ENCODE data around the gene RETREG1. TPM values are rescaled to one million over a fixed set of nuclear protein-coding genes. Genes with fewer than 3 reads are reported as not detected.

RETREG1 gene
- total and polyA plus RNA-seq, 2 of the 13 experiments (the other 11 are each of a cell fraction or from before 2014, with no cell fraction given) = 0.07 TPM; not detected in 1

DNA sequence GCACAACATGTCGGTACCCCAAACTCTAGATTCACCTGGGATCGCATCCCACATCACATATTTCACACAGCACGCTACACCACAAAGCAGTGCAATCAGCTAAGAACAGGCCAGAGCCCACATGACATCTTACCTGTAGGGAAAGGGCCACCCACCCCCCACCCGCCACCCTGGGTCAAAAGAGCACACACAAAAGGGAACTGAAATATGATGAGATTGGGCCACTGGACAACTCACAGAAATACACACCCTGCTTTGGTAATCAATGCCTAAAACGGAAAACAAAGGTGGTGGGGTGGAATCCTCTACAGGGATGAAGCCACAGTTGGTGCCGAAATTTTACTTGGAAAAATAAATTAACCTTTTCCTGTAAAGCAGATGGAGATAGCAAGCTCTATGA, 13.1 kb downstream of the RETREG1 start:
- H3K4me3 ChIP-seq (replicated peaks in 1 of 3; ENCODE audit: insufficient read depth in 1 of 3, low read depth in 2 of 3, low read length in 3 of 3) = no peak overlapping the region
- H3K36me3 ChIP-seq (replicated peaks in 1 of 2; ENCODE audit: control insufficient read depth in 1 of 2, insufficient read depth in 2 of 2, low read length in 2 of 2) = no peaks in the 10 kb centered on the region
- H3K9ac ChIP-seq (ENCODE audit: insufficient read depth, low read depth, low read length) = no peak overlapping the region
- ChIA-PET CTCF (ENCODE audit: low intra/inter-chr PET ratio, low total read pairs) (no interaction called here), POLR2A (no interaction called here)
- in situ Hi-C loops (cut with HindIII; ENCODE audit: extremely low pct_ligation_motif_present, low pct_unique_long_range_greater_than_20kb) (no loop called here), intact Hi-C loops (cut with micrococcal nuclease; ENCODE audit: unreplicated experiment) (no loop called here)
- BruUV-seq (replicated peaks) = no TSS peak
- H3K9me3 ChIP-seq (ENCODE audit: low read length) = no peaks in the 10 kb centered on the region
- no peak overlapping the region for H3K27ac ChIP-seq (ENCODE audit: extremely low read length, insufficient read depth, low read length)
- TF ChIP-seq ZNF160 (CRISPR knock-in tag; IDR thresholded peaks at IDR 0.05) (no peak), ERF (CRISPR knock-in tag; IDR thresholded peaks at IDR 0.05) (no peak), NCOA2 (CRISPR knock-in tag; IDR thresholded peaks at IDR 0.05) (no peak), ZFAT (CRISPR knock-in tag; conservative IDR thresholded peaks at IDR 0.05) (no peak), HNF4A (CRISPR knock-in tag; IDR thresholded peaks at IDR 0.05) (no peak), RELA (CRISPR knock-in tag; IDR thresholded peaks at IDR 0.05) (no peak), SIX4 (CRISPR knock-in tag; IDR thresholded peaks at IDR 0.05) (no peak)
- TF ChIP-seq, protein P1, sequence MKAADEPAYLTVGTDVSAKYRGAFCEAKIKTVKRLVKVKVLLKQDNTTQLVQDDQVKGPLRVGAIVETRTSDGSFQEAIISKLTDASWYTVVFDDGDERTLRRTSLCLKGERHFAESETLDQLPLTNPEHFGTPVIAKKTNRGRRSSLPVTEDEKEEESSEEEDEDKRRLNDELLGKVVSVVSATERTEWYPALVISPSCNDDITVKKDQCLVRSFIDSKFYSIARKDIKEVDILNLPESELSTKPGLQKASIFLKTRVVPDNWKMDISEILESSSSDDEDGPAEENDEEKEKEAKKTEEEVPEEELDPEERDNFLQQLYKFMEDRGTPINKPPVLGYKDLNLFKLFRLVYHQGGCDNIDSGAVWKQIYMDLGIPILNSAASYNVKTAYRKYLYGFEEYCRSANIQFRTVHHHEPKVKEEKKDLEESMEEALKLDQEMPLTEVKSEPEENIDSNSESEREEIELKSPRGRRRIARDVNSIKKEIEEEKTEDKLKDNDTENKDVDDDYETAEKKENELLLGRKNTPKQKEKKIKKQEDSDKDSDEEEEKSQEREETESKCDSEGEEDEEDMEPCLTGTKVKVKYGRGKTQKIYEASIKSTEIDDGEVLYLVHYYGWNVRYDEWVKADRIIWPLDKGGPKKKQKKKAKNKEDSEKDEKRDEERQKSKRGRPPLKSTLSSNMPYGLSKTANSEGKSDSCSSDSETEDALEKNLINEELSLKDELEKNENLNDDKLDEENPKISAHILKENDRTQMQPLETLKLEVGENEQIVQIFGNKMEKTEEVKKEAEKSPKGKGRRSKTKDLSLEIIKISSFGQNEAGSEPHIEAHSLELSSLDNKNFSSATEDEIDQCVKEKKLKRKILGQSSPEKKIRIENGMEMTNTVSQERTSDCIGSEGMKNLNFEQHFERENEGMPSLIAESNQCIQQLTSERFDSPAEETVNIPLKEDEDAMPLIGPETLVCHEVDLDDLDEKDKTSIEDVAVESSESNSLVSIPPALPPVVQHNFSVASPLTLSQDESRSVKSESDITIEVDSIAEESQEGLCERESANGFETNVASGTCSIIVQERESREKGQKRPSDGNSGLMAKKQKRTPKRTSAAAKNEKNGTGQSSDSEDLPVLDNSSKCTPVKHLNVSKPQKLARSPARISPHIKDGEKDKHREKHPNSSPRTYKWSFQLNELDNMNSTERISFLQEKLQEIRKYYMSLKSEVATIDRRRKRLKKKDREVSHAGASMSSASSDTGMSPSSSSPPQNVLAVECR (CRISPR knock-in tag; IDR thresholded peaks at IDR 0.05; ENCODE audit: borderline replicate concordance) = no peak
- TF ChIP-seq, protein P2, sequence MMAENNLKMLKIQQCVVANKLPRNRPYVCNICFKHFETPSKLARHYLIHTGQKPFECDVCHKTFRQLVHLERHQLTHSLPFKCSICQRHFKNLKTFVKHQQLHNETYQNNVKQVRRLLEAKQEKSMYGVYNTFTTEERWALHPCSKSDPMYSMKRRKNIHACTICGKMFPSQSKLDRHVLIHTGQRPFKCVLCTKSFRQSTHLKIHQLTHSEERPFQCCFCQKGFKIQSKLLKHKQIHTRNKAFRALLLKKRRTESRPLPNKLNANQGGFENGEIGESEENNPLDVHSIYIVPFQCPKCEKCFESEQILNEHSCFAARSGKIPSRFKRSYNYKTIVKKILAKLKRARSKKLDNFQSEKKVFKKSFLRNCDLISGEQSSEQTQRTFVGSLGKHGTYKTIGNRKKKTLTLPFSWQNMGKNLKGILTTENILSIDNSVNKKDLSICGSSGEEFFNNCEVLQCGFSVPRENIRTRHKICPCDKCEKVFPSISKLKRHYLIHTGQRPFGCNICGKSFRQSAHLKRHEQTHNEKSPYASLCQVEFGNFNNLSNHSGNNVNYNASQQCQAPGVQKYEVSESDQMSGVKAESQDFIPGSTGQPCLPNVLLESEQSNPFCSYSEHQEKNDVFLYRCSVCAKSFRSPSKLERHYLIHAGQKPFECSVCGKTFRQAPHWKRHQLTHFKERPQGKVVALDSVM (CRISPR knock-in tag; IDR thresholded peaks at IDR 0.05) = no peak
- no peak overlapping the region for H3K4me2 ChIP-seq (ENCODE audit: low read depth, low read length)
- H3K27me3 ChIP-seq (ENCODE audit: control insufficient read depth in 1 of 2, insufficient read depth in 2 of 2, low read length in 2 of 2) = peaks cover 0 to 6% of the 10 kb centered on the region in 2 experiments; a peak in 2 of 5 replicates
- WGBS (ENCODE audit: low lambda C conversion rate) = 23% methylated on average over 5 of the region's 6 CpGs
- H4K20me1 ChIP-seq (ENCODE audit: insufficient read depth, low read length) = no peaks in the 10 kb centered on the region
- no peak overlapping the region for H2AFZ ChIP-seq (ENCODE audit: low read length)
- FAIRE-seq = no peak
- no peak for ATAC-seq
- H3K4me1 ChIP-seq (ENCODE audit: insufficient read depth, low read length) = no peaks in the 10 kb centered on the region
- no peaks in the 10 kb centered on the region for H3K79me2 ChIP-seq (ENCODE audit: insufficient read depth, low read length)
- no peak for DNase-seq (ENCODE audit: low spot score)

Data from HepG2 (cell line).